GM19035 (cell line): ENCODE measurements around the gene KLRF1.
A peak's percentile ranks its signal among the peaks of the same experiment; 100 is the strongest.

ENCODE experiments used
- ATAC-seq: cut with Tn5 transposase; IDR thresholded peaks from one replicate; pipeline ENCODE4 v1.9.1; 2021; ENCODE audit not compliant: unreplicated experiment

KLRF1 gene, protein sequence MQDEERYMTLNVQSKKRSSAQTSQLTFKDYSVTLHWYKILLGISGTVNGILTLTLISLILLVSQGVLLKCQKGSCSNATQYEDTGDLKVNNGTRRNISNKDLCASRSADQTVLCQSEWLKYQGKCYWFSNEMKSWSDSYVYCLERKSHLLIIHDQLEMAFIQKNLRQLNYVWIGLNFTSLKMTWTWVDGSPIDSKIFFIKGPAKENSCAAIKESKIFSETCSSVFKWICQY

DNA sequence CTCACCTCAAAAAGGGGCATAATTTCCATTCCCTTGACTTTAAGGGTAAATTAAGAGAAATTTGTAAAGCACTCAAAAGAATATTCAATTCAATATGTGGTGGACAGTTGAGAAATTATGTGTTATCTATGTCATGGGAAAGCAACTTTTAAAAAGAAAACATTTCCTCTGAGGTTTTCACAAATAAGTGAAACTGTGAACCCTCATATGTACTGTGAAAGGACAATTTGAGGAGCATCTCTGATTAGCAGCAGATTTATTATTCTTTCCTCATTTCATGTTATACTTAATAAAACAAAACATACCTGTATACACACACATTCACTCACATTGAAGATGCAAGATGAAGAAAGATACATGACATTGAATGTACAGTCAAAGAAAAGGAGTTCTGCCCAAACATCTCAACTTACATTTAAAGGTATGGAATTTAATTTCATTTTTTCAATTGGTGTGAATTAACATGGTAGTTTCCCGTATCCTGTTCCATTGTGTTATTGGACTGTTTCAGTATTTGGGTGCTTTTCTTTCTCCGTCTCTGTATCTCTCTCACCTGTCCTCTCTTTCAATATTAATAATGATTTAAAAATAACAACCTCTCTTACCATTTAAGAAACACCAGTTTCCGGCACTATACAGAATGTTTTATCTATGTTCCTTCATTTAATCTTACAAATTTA lies at the start of gene KLRF1:
Gene KLRF1, plus strand, starts transcription at position 273 of the 680 bp plus-strand sequence. Its CDS starts 64 bp downstream, at position 337.
- no peak for ATAC-seq

DNA sequence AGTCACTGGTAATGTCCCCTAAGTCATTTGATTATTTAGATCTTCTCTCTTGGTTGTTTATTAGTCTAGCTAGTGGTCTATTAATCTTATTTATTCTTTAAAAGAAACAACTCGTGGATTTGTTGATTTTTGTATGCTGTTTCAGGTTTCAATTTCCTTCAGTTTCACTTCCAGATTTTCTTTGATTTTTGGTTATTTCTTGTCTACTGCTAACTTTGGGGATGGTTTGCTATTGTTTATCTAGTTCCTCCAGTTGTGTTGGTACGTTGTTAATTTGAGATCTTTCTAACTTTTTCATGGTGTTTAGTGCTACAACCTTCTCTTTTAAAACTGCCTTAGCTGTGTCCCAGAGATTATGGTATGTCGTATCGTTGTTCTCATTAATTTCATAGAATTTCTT lies 48.1 kb upstream of the KLRF1 start:
- no peak for ATAC-seq

DNA sequence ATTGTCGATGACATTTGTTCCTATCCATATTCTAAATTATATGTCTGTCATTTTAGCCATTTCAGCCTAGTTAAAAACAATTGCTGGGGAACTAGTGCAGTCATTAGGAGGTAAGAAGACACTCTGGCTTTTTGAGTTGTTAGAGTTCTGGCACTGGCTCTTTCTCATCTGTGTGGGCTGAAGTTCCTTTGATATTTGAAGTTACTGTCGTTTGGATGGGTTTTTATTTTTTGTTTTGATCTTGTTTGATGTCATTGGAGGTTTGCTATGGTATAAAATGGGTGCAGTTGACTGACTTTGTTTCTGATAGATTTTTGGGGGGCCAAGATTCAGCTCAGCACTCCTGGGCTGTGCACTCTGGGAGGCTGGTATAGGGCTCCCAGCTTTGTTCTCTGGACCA lies 45.9 kb upstream of the KLRF1 start:
- no peak for ATAC-seq

DNA sequence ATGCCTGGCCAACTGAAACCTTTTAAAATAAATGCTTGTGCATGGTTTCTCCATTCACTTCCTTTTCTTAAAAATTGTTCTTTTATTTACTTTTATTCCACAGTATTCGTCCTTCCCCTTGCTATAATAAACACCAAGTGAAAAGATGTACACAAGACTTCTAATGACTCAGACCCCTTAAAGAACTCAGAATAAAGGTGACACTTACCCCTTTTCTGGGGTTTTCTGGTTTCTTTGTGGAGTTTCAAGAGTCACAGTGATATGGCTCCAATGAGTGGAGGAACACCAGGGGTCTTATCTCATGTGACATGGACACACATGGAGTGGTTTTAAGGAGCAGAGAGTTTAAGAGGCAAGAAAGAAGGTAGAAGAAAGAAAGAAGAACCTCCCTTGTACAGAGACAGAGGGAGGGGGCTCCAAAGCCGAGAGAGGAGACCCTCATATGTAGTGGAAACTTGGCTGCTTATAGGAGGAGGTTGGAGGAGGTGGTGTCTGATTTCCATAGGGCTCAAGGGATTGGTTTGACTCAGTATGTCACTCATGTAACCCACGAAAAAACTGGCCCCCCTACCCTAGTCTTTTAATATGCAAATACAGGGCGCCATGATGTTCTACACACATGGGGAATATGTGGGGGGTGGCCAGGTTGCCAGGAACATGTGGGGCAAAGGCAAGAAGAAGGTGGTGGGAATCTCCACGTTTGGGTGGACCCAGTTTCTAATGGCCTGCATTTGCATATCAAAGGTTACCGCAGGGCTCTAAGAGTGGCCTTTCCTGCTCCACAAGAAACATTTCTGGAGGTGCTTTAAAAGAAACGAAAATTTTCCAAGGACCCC lies 44.5 kb upstream of the KLRF1 start:
- ATAC-seq = no peak

DNA sequence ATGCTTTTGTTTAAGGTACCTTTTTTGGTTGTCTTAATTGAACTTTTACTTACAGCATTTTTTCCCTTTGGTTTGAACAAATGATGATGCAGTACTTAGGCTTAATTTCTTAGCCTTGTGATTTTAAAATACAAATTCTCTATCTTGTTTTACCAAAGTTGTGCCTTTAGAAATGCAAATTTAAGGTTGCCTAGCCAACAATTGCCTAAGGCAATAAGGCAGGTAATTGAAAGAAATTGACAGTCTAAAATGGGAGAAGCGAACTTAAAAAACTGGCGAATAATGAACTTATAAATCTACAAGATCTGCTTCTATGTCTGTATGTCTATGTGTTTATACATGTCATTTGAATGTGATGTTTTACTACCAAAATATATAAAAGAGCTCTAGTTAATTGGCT lies 43.0 kb upstream of the KLRF1 start:
- ATAC-seq = no peak

DNA sequence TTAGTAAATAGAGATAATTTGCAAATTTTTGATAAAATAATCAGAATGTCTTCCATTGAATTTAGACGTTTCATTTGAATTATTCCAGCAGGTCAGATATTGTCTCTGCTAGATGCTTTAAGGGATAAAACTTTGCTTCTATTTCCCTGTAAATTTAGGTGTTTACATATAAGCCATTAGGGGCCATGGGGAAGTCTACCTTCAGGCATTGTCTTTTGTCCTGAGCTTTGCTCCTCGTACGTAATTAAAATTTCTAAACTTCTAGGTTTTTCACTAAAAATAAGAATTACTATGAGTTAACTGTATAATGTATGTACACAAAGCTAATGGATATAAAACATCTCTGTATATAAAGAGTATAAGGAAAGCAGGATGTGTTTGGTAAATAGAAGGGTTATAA lies 42.5 kb upstream of the KLRF1 start:
- ATAC-seq = no peak

DNA sequence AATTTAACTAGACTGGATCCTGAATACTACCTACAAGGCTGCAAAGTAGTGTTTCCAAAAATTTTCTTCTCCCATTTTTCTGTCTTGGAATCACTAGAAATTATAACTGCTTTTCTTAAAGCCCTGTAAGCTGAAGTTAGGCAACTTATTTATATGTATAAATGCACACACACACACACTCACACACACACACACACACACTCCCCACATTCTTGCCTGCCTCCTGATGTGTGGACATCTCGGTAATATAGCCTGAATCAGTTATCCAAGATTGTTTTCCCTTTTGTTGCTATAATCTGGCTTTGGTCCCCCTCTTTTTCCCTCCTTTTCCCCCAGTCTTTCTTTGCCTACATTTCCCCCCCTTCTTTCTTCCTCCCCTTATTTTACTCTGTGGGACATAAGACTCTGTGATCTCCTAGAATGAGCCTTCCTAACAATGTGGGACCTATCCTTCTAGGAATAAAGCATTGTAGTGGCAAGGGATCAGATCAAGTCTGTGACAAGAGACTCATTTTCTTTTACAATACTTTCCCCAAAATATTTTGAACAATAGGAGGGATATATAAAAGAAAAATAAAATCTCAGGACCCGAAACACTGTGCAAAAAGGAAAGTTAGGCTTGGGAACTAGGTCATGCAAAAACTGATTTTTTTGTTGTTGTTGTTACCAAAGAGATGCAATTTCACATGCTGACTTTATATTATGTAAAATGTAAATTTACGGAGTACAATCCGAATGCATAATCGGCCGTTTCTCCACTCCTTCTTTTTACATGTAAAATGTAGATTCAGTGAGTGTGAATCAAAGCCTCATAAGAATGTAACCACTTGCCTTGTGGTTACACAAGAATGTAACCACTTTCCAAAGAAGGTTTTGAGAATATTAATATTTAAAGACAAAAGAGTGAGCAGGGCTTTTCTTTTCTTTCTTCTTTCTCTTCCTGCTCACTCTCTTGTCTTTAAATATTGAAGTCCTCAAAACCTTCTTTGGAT lies 40.3 kb upstream of the KLRF1 start:
- no peak for ATAC-seq

DNA sequence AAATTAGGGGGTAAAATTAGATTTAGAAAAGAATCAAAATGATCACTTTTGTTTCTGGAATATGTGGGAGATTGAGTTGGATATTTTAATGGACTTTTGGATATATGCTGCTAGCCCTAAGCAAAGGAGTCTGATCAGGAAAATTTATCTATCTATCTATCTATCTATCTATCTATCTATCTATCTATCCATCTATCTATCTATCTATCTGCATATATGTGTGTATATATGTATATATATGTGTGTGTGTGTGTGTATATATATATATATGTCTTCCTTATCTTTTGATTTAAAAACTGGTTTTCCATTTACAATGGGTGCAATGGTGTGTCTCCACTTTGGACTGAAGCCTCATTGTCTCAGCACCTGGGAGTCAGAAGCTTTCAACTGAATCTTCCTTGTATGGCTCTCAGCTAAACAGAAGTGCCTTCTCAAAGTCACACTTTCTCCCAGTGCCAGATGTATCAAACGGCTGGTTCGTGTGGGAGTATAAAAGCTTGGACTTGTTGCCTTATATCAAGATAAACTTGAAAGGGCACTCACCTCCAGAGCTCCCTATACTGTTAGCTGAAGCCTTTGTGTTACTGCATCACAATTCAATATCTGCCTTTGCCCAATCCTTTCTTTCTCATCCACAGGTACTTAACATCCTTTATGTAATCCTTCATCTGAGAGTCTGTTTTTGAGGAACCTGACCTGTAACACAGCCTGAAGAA lies 34.9 kb upstream of the KLRF1 start:
- ATAC-seq = no peak

DNA sequence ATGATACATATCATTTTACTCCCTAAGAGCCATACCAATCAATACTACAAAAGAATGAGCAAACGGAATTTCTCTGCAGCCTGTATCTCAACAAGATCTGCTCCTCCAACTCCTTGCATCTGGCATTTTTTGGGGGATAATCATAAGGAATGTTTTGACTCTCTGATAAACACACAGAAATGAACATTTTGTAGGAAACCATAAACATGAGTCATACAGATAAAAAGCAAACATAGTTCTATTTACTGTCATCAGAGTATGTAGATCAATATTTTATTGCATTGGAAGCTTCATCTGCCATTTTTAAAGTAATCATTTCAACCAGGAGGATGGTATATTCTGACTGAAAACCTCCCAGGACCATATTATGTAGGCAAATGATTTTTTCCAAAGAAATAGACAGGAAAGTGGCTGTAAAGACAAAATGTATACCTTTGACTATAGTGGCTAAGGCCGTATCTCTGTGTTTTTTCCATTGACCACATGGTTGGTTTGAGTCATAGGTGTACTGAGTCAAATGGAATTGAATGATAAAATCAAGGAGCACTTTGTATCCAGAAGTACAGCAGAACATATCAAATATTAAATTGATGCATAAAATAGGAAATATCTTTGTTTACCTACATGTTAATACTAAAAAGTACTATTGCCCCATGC lies 34.2 kb upstream of the KLRF1 start:
- no peak for ATAC-seq

DNA sequence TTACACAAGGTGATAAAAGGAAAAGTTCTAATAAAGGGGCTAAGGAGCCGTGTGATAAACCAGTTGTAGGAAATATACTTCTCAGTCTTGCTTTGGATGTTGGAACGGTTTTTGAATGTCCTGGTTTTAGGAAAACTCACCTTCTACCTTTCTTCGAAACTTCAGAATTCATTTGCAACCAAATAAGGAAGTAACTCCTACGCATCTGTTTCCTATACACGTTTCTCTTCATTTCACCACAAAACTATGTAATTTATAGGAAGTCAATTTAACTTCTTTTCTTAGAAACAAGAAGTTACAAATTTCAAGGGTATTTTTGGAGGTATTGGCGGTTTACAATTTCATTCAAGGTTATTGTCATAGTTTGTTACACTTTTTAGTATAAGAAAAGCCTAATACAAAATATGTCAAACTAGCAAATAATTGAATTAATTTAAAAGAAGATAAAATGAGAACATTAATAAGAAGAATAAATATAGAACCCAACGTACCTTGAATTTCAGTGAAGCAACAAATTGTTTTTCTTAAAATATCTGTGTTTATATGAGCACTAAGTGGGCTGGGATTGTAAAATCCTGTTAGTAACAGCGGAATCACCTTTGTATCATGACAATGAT lies 33.4 kb upstream of the KLRF1 start:
- ATAC-seq = no peak

DNA sequence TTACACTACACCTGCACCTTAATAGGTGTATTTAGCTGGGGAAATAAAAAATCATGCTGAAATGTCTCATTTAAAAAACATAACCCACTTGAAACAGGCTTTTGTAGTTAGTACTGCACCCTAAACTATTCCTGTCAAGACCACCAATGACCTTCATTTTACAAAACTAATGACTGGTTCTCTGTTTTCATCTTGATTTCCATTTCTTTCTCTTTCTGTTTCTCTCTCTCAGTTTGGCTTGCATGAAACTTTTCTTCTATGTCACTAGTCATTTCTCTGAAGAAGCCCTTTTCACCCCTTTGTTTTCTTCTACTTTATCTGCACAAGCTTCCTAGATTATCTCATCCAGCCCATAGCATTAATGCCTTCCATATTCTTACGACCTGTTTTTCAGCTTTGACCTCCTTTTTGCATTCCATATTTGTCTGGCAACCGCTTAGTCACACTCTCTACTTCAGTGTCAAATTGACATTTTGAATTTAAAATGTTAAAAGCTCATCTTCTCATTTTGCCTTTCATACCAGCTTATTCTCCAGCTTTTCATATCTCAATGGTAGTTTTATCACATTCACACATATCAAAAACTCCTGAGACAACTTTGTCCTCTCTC lies 32.7 kb upstream of the KLRF1 start:
- no peak for ATAC-seq

DNA sequence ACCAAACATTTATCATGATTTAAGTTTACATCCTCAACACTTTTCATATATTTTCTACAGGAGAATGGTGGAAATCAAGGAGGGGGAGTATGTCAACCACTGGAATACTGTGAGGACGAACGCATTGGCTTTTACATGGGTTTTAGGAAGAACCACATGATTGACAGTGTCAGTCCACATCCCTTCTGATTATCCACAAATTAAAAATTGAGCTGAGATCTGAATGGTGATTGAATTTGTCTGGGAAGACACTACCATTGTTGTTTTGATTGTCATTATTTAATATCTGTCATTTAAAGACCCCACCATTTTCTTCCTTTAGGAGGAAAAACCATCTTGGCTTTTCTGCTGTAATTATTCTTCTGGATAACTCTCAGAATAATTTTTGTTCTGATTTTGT lies 31.3 kb upstream of the KLRF1 start:
- no peak for ATAC-seq

DNA sequence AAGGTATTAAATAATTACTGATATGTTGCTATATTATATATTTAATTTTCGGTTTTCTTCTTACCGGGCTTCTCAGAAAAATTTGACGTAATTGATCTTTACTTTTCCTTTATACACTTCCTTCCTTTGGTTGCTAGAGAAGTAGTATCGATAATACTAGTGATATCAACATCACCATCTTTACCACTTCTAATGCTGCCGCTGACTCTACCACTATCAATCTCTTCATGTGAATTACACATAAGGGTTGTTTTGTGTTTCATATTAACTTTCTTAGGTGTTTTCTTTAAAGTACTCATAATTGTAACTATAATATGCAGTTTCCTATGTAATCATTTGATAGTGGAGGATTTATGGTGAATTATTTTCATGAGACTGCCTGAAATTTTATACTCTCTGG lies 30.9 kb upstream of the KLRF1 start:
- no peak for ATAC-seq

DNA sequence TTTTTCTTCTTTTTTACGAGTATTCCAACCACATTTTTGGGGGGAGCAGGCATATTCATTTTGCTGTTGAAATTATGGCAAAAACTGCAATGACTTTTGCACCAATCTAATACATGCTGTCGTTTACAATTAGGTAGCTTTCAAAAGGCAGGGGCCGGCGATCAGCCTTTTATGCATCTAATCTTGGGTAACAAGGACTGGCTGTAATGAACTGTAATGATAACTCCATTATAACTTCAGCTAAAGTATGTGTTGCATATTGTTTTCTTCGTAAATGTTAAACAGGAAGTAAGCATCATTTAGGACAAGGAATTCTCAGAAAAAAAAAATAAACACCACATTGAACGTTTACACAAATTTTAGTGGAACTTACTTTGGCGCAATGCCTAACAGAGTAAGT lies 30.3 kb upstream of the KLRF1 start:
- no peak for ATAC-seq

DNA sequence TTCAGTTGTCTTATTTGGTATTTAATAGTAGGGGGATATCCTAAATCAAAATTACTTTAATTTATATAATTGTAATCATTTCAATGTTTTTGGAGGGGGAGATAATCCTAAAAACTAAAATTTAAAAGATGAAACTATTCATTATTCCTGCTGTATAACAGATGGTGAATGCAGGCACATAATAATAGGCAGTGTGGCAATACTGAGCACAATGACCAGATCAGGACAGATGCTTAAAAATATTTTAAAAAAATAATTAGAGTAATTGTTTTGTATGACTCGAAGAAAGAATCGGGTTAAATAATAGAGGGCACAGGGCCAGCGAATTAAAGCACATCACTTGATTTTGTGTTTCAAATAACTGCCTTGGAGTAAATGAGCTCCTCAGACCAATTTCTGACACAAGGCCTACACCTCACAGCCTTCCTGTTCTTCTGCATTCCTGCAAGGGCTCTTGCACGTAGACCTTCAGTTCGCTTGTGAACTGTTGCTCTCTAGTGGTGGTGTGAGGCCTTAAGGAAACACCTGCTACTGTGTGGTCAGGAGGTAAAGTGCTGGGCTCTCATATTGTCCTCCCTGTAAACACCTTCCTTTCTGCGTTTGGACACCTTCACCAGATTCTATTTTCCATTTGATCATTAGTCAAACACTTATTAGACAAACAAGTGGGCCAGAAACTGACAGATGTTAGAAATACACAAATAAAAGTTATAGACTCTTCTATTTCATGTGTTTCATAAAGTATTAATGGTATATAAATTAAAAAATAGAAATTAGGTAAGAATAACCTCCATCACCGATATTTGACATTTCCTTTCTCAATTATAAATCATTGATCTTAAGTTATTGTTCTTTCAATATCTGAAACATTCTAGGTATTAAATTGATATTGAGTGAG lies 29.3 kb upstream of the KLRF1 start:
- peak; percentile 90 for ATAC-seq

DNA sequence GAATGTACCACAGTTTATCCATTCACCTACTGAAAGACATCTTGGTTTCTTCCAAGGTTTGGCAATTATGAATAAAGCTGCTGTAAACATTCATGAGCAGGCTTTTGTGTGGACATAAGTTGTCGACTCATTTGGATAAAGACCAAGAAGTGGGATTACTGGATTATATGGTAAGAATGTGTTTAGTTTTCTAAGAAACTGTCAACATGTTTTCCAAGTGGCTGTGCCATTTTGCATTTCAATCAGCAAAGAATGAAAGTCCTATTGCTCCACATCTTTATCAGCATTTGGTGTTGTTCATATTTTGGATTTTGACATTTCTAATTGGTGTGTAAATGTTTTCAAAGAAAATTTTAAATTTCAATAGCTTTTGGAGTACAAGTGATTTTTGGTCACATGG lies 27.3 kb upstream of the KLRF1 start:
- ATAC-seq = no peak

DNA sequence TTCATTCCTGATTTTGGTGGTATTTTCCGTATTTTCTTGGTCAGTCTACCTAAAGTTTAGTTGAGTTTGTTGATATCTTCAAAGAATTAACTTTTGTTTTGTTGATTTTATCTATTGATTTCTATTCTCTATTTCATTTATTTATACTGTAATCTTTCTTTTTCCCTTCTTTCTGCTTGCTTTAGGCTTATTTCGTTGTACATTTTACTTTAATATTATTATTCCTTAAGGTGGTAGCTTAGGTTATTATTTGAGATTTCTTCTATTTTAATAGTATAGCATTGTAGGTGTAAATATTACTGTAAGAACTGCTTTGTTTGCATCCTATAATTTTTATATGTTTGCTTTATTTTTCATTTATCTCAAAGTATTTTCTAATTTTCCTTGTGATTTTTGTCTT lies 21.4 kb upstream of the KLRF1 start:
- ATAC-seq = no peak

DNA sequence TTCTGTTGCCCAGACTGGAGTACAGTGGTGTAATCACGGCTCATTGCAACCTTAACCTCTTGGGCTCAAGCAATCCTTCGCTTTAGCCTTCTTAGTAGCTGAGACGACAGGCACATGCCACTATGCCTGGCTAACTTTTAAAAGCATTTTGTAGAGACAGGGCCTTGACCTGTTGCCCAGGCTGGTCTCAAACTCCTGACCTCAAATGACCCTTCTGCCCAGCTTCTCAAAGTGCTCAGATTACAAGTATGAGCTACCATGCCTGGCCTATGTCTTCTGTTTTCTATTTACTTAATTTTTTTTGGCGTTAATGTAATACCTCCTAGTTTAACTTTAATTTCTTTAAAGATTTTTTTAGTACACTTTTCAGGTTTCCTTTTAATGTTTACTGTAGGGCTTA lies 20.6 kb upstream of the KLRF1 start:
- ATAC-seq = no peak
